Activated CD4-positive, alpha-beta memory T cell treated with anti-CD3 and anti-CD28 coated beads for 36 hours (primary cell): Measurements from ENCODE around the gene ZNF546. TPM values are rescaled to one million over a fixed set of nuclear protein-coding genes. Genes with fewer than 3 reads are reported as not detected.

Experiments
- CTCF ChIA-PET: fragments of 350-600 bp; sonication (Branson Sonifier 250); formaldehyde crosslinking; loops from one replicate; lab custom pipeline; 2021; ENCODE audit warnings: antibody characterized with exemption, inconsistent platforms; lab: Charles Lee
- POLR2A ChIA-PET: fragments of 350-600 bp; sonication (Branson Sonifier 250); formaldehyde crosslinking; loops from one replicate; lab custom pipeline; 2021; ENCODE audit warnings: antibody characterized with exemption; lab: Charles Lee
- DNase-seq: peaks from one replicate; pipeline ENCODE4 v3.0.0-alpha.2; 2020
- H3K27ac Mint-ChIP-seq: one replicate; pipeline ENCODE4 v1.8.0; 2021; ENCODE audit warnings: mixed read lengths
- H3K27me3 Mint-ChIP-seq: one replicate; pipeline ENCODE4 v1.8.0; 2021; ENCODE audit warnings: mixed read lengths
- H3K36me3 Mint-ChIP-seq: one replicate; pipeline ENCODE4 v1.8.0; 2021; ENCODE audit warnings: mixed read lengths
- H3K4me1 Mint-ChIP-seq: one replicate; pipeline ENCODE4 v1.8.0; 2021; ENCODE audit warnings: low read depth, mixed read lengths
- H3K4me3 Mint-ChIP-seq: one replicate; pipeline ENCODE4 v1.8.0; 2021; ENCODE audit warnings: mild to moderate bottlenecking, mixed read lengths
- H3K9me3 Mint-ChIP-seq: one replicate; pipeline ENCODE4 v1.8.0; 2021; ENCODE audit warnings: mixed read lengths
- intact Hi-C: fragments of 100-400 bp; cut with micrococcal nuclease; formaldehyde crosslinking; loops from one replicate; pipeline ENCODE4 v1.15.1; 2023
- total RNA-seq, 2 experiments: library from RNA; stranded (reverse); gene quantifications; one replicate each; pipeline ENCODE4 v1.2.3, GENCODE V29; 2021

Gene ZNF546
- total RNA-seq, 2 experiments from 2014 or later: 4.2 to 5.5 TPM

DNA sequence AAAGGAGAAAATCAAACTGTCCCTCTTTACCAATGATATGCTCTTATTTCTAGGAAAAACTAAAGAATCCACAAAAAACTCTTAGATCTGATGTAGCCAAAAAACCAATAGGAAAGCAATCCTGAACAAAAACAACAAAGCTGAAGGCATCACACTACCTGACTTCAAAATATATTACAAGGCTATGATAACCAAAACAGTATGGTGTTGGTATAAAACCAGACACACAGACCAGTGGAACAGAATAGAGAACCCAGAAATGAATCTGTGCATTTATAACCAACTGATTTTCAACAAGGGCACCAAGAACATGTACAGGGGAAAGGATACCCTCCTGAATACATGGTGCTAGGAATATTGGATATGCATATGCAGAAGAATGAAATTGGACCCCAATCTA lies 9.7 kb upstream of the ZNF546 start:
- H3K9me3 Mint-ChIP-seq: peaks cover 41% of the 10 kb centered on the region
- no peak overlapping the region for H3K4me3 Mint-ChIP-seq
- intact Hi-C loops: no loop called here
- ChIA-PET CTCF (interaction anchor here (0.9 kb wide), 1 partner anchor 195 kb away, joined by 4 read pairs; no protein-coding TSS in a partner anchor), POLR2A (no interaction called here)
- peaks cover 47% of the 10 kb centered on the region for H3K36me3 Mint-ChIP-seq
- no peak for DNase-seq
- H3K27ac Mint-ChIP-seq: no peak overlapping the region
- H3K4me1 Mint-ChIP-seq: peaks cover 22% of the 10 kb centered on the region
- H3K27me3 Mint-ChIP-seq: no peaks in the 10 kb centered on the region

DNA sequence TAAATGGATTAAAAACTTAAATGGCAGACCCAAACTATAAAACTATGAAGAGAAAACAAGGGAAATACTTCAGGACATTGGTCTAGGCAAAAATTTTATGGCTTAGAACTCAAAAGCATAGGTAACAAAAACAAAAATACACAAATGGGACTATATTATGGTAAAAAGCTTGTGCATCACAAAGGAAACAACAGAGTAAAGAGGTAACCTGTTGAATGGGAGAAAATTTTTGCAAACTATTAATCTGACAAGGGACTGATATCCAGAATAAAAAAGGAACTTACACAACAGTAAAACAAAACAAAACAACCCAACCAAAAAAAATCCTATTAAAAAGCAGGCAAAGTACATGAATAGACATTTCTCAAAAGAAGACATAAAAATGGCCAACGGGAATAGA lies 9.3 kb upstream of the ZNF546 start:
- ChIA-PET CTCF (no interaction called here), POLR2A (no interaction called here)
- DNase-seq: no peak
- Mint-ChIP-seq H3K9me3 (peaks cover 41% of the 10 kb centered on the region), H3K4me1 (peaks cover 26% of the 10 kb centered on the region), H3K27ac (no peak overlapping the region), H3K36me3 (peaks cover 44% of the 10 kb centered on the region), H3K4me3 (no peak overlapping the region), H3K27me3 (no peaks in the 10 kb centered on the region)
- intact Hi-C loops: no loop called here

DNA sequence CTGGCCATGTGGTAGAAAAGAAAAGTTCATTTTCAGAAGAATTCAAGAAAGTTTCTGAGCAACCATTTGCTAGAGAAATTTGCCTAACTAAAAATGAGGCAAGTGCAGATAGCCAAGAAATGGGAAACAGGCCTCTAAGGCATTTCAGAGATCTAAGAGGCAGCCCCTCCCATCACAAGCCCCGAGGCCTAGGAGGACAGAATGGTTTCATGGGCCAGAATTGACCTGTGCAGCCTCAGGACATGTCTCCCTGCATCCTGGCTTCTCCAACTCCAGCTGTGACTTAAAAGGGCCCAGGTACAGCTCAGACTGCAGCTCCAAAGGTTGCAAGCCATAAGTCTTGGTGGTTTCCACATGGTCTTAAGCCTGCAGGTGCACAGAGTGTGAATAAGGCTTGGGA lies 3.3 kb upstream of the ZNF546 start:
- DNase-seq: no peak

DNA sequence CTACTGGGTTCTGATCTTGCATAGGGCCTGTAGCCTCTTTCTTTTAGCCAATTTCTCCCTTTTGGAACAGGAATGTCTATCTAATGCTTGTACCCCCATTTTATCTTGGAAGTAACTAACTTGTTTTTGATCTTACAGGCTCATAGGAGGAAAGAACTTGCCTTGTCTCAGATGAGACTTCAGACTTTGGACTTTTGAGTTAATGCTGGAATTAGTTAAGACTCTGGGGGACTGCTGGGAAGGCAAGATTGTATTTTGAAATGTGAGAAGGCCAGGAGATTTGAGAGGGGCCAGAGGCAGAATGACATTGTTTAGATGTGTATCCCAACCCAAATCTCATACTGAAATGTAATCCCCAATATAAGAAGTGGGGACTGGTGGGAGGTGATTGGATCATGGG lies 2.5 kb upstream of the ZNF546 start:
- peaks cover 28% of the 10 kb centered on the region for H3K36me3 Mint-ChIP-seq
- intact Hi-C loops: loop anchor here (10.0 kb wide), 2 partner anchors 290 to 320 kb away; partner anchors contain the start of gene AKT2
- ChIA-PET CTCF (no interaction called here), POLR2A (no interaction called here)
- no peaks in the 10 kb centered on the region for H3K27me3 Mint-ChIP-seq
- H3K9me3 Mint-ChIP-seq: peaks cover 21% of the 10 kb centered on the region
- DNase-seq: no peak
- no peak overlapping the region for H3K27ac Mint-ChIP-seq
- no peak overlapping the region for H3K4me3 Mint-ChIP-seq
- peaks cover 53% of the 10 kb centered on the region for H3K4me1 Mint-ChIP-seq

More for the DNA sequence above, 3.3 kb upstream of the ZNF546 start:
- no peak overlapping the region for H3K27ac Mint-ChIP-seq
- H3K27me3 Mint-ChIP-seq: no peaks in the 10 kb centered on the region
- ChIA-PET CTCF (no interaction called here), POLR2A (no interaction called here)
- peaks cover 31% of the 10 kb centered on the region for H3K36me3 Mint-ChIP-seq
- no peak overlapping the region for H3K4me3 Mint-ChIP-seq
- intact Hi-C loops: loop anchor here (10.0 kb wide), 2 partner anchors 291 to 319 kb away; partner anchors contain the start of gene AKT2
- peaks cover 56% of the 10 kb centered on the region for H3K4me1 Mint-ChIP-seq
- peaks cover 21% of the 10 kb centered on the region for H3K9me3 Mint-ChIP-seq

DNA sequence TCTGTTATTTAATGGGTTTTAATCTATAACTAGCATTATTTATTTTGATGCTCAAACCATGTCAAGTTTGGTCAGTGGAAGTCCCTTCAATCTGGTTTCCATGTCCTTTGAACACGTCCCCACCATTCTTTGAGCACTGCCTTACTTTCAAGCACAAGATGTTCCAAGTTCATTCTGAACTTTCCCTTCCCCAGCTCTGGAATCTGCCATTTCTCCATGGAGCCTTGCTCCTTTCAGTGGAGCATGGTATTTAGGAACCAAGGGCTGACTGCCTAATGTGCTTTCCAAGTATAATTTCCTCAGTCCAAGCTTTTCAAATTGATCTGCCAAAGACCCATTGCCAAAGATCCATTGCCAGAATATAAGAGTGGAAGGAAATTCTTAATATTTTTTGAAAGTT lies 1.1 kb upstream of the ZNF546 start:
- peak overlapping the region; percentile 54 for H3K27ac Mint-ChIP-seq
- peaks cover 21% of the 10 kb centered on the region for H3K9me3 Mint-ChIP-seq
- CTCF ChIA-PET: interaction anchor here (2.9 kb wide), 1 partner anchor 26 kb away, joined by 17 read pairs; the partner anchor contains the start of gene PSMC4
- POLR2A ChIA-PET: interaction anchor here (1.3 to 2.5 kb wide), 3 partner anchors 25 to 149 kb away, joined by 3 to 31 read pairs (median 5); partner anchors contain the start of gene PSMC4
- peak overlapping the region; percentile 98 for H3K4me3 Mint-ChIP-seq
- peaks cover 45% of the 10 kb centered on the region for H3K4me1 Mint-ChIP-seq
- H3K36me3 Mint-ChIP-seq: peaks cover 28% of the 10 kb centered on the region
- intact Hi-C loops: loop anchor here (2.0 to 10.0 kb wide), 4 partner anchors 59 to 321 kb away; partner anchors contain the start of genes AKT2 and ZNF780A
- no peak for DNase-seq
- no peaks in the 10 kb centered on the region for H3K27me3 Mint-ChIP-seq

DNA sequence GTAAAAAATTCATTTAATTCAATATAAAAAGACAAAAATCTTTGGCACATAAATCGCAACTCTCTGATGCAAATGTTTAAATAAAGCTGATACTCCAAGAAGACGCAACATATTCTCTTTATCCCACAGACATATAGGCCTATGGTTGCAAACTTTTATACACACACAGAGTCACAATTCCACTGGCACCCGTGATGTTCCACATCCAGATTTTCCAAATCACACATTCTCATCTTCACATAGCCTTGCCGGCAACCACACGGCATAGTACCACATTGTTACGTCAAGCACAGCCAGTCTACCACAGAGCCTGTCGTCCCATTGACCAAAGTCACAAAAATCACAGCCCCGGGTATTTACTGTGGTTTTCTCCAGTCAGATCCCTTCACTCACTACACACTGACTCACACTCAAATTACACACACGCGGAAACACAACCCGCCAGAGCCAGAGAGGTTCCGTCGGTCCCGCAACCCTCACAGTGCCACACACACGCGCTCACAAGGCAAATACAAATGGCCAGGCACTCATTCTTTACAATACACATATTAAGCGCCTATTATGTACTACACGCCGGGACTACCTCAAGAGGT lies 546 bp upstream of the ZNF546 start:
- DNase-seq: peak; percentile 72
- CTCF ChIA-PET: interaction anchor here (0.6 to 2.9 kb wide), 2 partner anchors 26 to 152 kb away, joined by 5 to 17 read pairs; partner anchors contain the start of gene PSMC4
- POLR2A ChIA-PET: interaction anchor here (1.0 to 2.5 kb wide), 5 partner anchors 26 to 150 kb away, joined by 3 to 31 read pairs (median 5); partner anchors contain the start of genes PSMC4 and ZNF780A
- peaks cover 40% of the 10 kb centered on the region for H3K4me1 Mint-ChIP-seq
- H3K27me3 Mint-ChIP-seq: no peaks in the 10 kb centered on the region
- peaks cover 28% of the 10 kb centered on the region for H3K36me3 Mint-ChIP-seq
- intact Hi-C loops: loop anchor here (2.0 to 10.0 kb wide), 4 partner anchors 60 to 322 kb away; partner anchors contain the start of genes AKT2 and ZNF780A
- H3K9me3 Mint-ChIP-seq: peaks cover 21% of the 10 kb centered on the region
- H3K4me3 Mint-ChIP-seq: peak overlapping the region; percentile 98
- peak overlapping the region; percentile 95 for H3K27ac Mint-ChIP-seq

DNA sequence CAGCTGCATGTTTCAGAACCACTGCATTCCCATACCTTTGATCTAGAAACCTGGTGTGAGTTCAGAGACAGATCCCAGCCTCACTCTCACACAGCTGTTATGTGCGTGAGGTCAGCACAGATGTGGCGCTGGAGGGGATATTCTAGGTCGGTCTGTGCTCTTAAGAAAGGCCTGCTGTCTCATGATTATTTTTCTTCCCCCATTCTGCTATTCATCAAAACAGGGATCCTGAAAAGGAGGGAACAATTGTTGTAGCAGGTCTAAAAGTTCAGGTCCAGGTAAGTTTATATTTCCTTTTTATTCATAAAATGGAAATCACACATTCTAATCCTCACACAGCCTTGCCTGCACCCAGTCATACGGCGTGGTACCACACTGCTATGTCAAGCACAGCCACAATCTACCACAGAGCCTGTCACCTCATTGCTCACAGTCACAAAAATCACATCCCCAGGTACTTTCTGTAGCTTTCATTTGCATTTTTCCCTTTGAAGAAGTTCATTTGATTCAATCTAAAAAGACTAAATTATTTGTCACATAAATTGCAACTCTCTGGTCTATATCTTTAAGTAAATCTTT lies 867 bp downstream of the ZNF546 start:
- peaks cover 28% of the 10 kb centered on the region for H3K36me3 Mint-ChIP-seq
- H3K27me3 Mint-ChIP-seq: no peaks in the 10 kb centered on the region
- intact Hi-C loops: loop anchor here (1.0 to 10.0 kb wide), 5 partner anchors 26 to 323 kb away; partner anchors contain the start of genes AKT2, PSMC4 and ZNF780A
- peak overlapping the region; percentile 95 for H3K27ac Mint-ChIP-seq
- ChIA-PET POLR2A (interaction anchor here (0.8 to 2.5 kb wide), 4 partner anchors 27 to 193 kb away, joined by 4 to 31 read pairs (median 6); partner anchors contain the start of genes PSMC4 and ZNF780A), CTCF (interaction anchor here (2.9 kb wide), 1 partner anchor 28 kb away, joined by 17 read pairs; the partner anchor contains the start of gene PSMC4)
- H3K9me3 Mint-ChIP-seq: peaks cover 21% of the 10 kb centered on the region
- H3K4me1 Mint-ChIP-seq: peaks cover 29% of the 10 kb centered on the region
- peak overlapping the region; percentile 98 for H3K4me3 Mint-ChIP-seq
- peak; percentile 68 for DNase-seq

DNA sequence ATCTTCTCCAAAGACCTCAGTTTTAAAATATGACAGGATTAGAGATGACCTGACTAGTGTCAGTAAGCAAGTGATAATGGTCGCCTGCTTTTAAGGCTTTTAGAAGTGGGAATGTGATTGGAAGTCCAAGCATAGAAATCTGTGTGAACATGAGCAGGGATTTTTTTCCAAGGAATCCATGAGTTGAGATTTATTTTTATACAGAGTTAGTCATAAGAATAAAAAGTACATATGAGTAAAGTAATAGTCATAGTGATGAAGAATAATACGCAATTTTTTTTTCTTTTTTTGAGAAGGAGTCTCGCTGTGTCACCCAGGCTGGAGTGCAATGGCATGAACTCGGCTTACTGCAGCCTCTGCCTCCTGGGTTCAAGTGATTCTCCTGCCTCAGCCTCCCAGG lies 1.6 kb downstream of the ZNF546 start:
- Mint-ChIP-seq H3K36me3 (peaks cover 20% of the 10 kb centered on the region), H3K4me3 (no peak overlapping the region), H3K4me1 (peaks cover 25% of the 10 kb centered on the region), H3K27me3 (no peaks in the 10 kb centered on the region), H3K9me3 (peaks cover 13% of the 10 kb centered on the region), H3K27ac (peak overlapping the region; percentile 95)
- ChIA-PET CTCF (interaction anchor here (2.9 kb wide), 1 partner anchor 28 kb away, joined by 17 read pairs; the partner anchor contains the start of gene PSMC4), POLR2A (no interaction called here)
- DNase-seq: no peak
- intact Hi-C loops: loop anchor here (10.0 kb wide), 2 partner anchors 286 to 324 kb away; partner anchors contain the start of gene AKT2

DNA sequence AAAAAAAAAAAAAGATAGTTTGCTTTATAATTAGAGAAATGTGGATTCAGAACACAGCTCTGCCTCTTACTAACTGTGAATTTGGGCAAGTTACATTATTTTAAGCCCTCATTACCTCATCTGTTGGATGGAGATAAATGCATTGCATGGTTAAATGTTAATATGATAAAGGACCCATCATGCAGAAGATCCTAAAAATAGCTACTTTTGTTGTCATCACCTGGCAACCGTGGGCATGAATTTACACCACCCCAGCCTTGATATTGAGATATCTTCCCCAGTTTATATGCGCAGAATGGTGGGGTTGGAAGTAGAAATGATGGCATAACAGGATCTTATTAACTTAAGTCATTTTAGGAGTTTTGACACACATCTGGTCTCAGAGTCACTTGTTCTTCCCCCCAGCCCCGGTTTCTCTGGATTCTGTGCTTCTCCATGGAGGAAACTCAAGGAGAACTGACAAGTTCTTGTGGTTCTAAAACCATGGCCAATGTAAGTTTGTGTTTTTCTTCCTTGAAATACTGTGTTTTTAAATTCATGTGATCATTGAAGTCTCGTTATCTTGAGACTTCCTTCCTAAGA lies 8.9 kb downstream of the ZNF546 start:
- peaks cover 6% of the 10 kb centered on the region for H3K9me3 Mint-ChIP-seq
- no peaks in the 10 kb centered on the region for H3K27me3 Mint-ChIP-seq
- H3K4me3 Mint-ChIP-seq: no peak overlapping the region
- intact Hi-C loops: no loop called here
- peaks cover 5% of the 10 kb centered on the region for H3K4me1 Mint-ChIP-seq
- ChIA-PET CTCF (interaction anchor here (0.7 kb wide), 2 partner anchors 35 to 348 kb away, joined by 3 to 4 read pairs; partner anchors contain the start of gene PSMC4), POLR2A (no interaction called here)
- no peak overlapping the region for H3K27ac Mint-ChIP-seq
- H3K36me3 Mint-ChIP-seq: peaks cover 41% of the 10 kb centered on the region
- DNase-seq: no peak

DNA sequence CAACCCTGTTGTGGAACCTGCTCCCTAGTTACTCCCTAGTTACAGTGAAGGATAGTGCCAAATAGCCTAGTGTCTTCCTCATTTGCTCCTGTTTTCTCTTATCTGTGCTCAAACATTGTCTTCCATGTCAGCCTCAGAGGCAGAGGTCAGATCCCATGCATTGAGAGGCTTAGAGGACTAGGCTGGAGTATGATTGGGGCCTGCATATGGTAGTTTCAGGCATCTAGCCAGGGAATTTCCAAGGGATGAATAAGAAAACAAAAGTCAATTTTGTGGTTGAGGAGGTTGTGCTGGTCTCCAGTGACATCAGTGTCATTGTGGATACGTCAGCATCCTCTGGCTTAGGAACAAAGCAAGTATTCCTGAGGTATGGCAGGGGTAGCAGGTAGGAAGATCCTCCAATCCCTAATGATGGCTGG lies 9.4 kb downstream of the ZNF546 start:
- H3K36me3 Mint-ChIP-seq: peaks cover 44% of the 10 kb centered on the region
- peaks cover 6% of the 10 kb centered on the region for H3K9me3 Mint-ChIP-seq
- no peak overlapping the region for H3K4me3 Mint-ChIP-seq
- DNase-seq: no peak
- intact Hi-C loops: no loop called here
- no peaks in the 10 kb centered on the region for H3K27me3 Mint-ChIP-seq
- POLR2A ChIA-PET: no interaction called here
- H3K4me1 Mint-ChIP-seq: peaks cover 5% of the 10 kb centered on the region
- no peak overlapping the region for H3K27ac Mint-ChIP-seq
- CTCF ChIA-PET: interaction anchor here (0.7 kb wide), 1 partner anchor 36 kb away, joined by 4 read pairs; the partner anchor contains the start of gene PSMC4

DNA sequence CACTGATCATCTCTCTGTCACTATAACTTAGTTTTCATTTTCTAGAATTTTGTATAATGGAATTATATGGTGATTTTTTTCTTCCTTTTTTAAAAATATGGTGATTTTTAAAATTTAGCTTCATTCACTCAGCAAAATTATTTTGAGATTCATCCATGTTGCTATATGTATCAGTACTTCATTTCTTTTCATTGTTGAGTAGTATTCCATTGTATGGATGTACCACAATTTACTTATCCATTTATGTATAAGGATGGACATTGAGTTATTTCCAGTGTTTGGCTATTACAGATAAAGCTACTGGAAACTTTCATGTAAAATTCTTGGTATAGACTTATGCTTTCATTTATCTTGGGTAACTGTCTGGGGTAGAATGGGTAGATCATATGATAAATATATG lies 12.8 kb downstream of the ZNF546 start:
- H3K27me3 Mint-ChIP-seq: no peaks in the 10 kb centered on the region
- no peak for DNase-seq
- ChIA-PET CTCF (no interaction called here), POLR2A (no interaction called here)
- intact Hi-C loops: no loop called here
- H3K4me1 Mint-ChIP-seq: peaks cover 5% of the 10 kb centered on the region
- H3K36me3 Mint-ChIP-seq: peaks cover 78% of the 10 kb centered on the region
- peaks cover 38% of the 10 kb centered on the region for H3K9me3 Mint-ChIP-seq
- H3K4me3 Mint-ChIP-seq: no peak overlapping the region
- H3K27ac Mint-ChIP-seq: no peak overlapping the region
